HAP-1 (cell line): ENCODE data around the gene PGA4.

ENCODE experiments used
- DNase-seq, 2 experiments: peaks; one replicate each; pipeline ENCODE4 v3.0.0-alpha.2; 2016 to 2020; ENCODE audit warnings: low spot score in 2 of 2
- H3K27me3 ChIP-seq: fragments of 250-450 bp; sonication (Bioruptor Pico); 2 replicates; pipeline ENCODE4 v1.5.1; 2020; ENCODE audit warnings: low read depth, mild to moderate bottlenecking, moderate library complexity
- H3K36me3 ChIP-seq: fragments of 250-450 bp; sonication (Bioruptor Pico); replicated peaks from 2 replicates; pipeline ENCODE4 v1.5.1; 2020; ENCODE audit warnings: mild to moderate bottlenecking
- H3K4me1 ChIP-seq: fragments of 250-450 bp; sonication (Bioruptor Pico); 2 replicates; pipeline ENCODE4 v1.5.1; 2020; ENCODE audit warnings: mild to moderate bottlenecking
- H3K4me3 ChIP-seq: fragments of 250-450 bp; sonication (Bioruptor Pico); 2 replicates; pipeline ENCODE4 v1.5.1; 2020; ENCODE audit warnings: mild to moderate bottlenecking, moderate library complexity
- H3K9me3 ChIP-seq: fragments of 250-450 bp; sonication (Bioruptor Pico); 2 replicates; pipeline ENCODE4 v1.5.1; 2020; ENCODE audit warnings: mild to moderate bottlenecking, moderate library complexity
- in situ Hi-C: fragments of 300-500 bp; cut with MboI; formaldehyde crosslinking; loops from 3 replicates; pipeline ENCODE4 v1.14.3; 2020; ENCODE audit warnings: low sequenced_read_pairs, inconsistent platforms, mixed read lengths

Gene PGA4

DNA sequence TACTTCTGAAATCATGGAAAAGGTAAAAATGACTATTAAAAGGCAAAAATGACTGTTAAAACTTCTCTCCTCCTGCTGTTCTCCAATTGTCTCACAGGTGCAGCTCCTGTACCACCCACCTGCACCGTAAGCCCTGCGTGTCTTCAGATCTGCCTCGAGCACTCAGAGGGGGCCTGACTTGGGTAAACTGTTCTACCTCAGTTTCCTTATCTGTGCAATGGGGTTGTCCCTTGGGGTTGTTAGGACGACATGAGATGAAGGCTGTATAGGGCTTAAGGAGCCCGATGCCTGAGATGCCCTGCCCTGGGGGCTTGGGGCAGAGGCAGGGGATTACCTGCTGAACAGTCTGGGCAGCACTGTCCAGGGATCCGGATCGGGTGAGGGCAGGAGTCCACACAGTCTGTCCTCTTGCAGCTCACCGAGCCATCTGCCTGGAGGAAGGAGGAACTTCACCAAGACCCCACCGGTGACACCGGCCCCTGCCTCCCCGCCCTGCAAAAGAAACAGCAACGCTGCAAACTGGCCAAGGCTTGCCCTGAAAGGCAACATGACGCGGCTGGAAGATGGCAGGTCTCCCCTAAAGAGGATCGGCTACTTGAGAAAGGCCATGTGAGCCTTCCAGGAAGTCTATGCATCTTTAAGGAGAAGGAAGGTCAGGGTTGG lies 46.6 kb downstream of the PGA4 start:
- no peaks in the 10 kb centered on the region; the same call in 1 of the 2 replicates for H3K36me3 ChIP-seq
- peaks cover 5% of the 10 kb centered on the region; the same call in 1 of the 2 replicates for H3K4me1 ChIP-seq
- no peak overlapping the region for H3K4me3 ChIP-seq
- DNase-seq = no peak
- in situ Hi-C loops = no loop called here
- no peaks in the 10 kb centered on the region for H3K9me3 ChIP-seq
- H3K27me3 ChIP-seq = no peaks in the 10 kb centered on the region

DNA sequence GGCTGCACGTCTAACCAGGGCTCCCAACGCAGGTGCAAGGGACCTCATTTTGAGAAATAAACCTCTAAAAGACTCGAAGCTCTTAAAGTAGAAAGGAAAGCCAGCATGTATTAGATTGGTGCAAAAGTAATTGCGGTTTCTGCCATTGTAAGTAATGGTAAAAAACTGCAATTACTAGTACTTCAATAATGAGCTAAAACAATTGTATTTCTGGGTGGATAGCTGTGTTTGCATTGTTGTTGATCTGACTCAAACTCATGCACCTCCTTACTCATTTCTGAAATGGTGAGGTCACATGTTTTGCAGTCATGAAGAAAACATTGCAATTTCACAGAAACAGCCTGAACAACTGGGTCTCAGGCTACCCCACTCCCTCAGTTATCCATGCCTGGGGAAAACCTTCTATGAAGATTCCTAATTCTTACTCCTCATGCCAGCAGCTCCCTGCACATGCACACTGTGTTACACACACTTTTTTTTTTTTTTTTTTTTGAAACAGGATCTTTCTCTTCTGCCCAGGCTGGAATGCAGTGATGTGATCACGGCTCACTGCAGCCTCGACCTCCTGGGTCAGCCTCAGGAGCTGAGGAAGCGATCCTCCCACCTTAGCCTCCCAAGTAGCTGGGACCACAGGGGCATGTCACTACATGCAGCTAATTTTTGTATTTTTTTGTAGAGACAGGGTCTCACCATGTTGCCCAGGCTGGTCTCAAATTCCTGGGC lies 48.4 kb downstream of the PGA4 start:
- H3K36me3 ChIP-seq = no peaks in the 10 kb centered on the region; the same call in 1 of the 2 replicates
- in situ Hi-C loops = no loop called here

DNA sequence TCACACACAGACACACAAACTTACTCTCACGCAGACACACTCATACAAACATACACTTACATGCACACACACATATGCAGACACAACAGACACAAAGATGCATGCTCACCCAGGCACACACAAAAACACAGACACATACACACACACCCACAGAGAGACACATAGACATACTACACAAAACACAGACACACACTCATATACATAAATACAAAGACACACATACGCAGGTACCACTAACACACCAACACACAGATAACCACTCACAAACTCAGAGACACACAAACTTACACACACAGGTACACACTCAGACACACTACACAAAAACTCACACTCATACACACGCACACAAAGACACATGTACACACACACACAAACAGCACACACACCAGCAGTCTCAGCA lies 50.6 kb downstream of the PGA4 start:
- no peaks in the 10 kb centered on the region for H3K9me3 ChIP-seq
- DNase-seq = no peak
- H3K27me3 ChIP-seq = no peaks in the 10 kb centered on the region
- H3K4me3 ChIP-seq = no peak overlapping the region
- no peaks in the 10 kb centered on the region; the same call in 1 of the 2 replicates for H3K36me3 ChIP-seq
- no peaks in the 10 kb centered on the region for H3K4me1 ChIP-seq
- in situ Hi-C loops = no loop called here

More for the DNA sequence above, 48.4 kb downstream of the PGA4 start:
- Histone ChIP-seq H3K27me3 (no peaks in the 10 kb centered on the region), H3K4me1 (peaks cover 5% of the 10 kb centered on the region; the same call in 1 of the 2 replicates), H3K9me3 (no peaks in the 10 kb centered on the region), H3K4me3 (no peak overlapping the region)
- DNase-seq = no peak

DNA sequence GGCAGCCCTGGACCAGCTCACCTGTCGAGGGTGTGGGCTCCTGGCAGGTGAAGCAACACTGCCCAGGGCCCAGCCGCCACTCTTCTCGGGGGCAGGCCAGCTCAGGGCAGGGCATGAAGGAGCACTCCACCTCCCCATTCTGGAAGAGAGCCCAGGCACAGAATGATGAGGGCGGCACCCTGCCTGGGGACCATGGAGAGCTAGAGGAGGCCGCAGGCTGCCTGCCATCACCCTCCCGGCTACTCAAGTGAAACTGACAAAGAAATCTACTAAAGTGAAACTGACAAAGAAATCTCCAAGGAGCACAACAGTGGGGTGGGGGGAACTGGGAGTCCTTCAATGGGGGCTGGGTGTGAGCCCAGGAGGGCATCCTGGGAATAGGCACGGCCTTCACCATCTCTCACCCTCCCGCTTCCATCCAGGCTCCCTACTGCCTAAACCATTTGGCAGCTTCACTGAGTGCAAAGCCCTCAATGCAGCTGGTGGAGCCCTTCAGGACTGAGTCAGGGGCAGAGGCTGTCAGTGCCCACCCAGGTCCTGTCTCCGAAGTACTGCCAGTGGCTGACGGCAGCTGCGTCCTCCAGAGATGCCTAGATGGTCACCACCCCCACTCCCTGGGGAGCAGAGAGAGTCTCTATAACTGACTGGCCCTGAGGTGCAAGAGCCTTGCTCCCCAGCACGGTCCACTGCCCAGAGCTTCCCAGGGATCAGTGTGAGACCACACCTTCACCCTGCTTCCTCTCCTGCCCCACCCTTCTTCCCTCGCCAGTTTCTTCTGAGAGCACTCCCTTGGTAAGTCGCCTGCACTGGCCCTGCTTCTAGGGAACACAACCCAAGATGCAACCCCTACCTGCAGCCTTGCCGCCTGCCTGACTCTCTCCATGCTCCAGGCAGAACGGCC lies 51.3 kb downstream of the PGA4 start:
- H3K27me3 ChIP-seq = no peaks in the 10 kb centered on the region
- DNase-seq = no peak
- no peaks in the 10 kb centered on the region for H3K4me1 ChIP-seq
- no peaks in the 10 kb centered on the region; the same call in 1 of the 2 replicates for H3K36me3 ChIP-seq
- no peaks in the 10 kb centered on the region for H3K9me3 ChIP-seq
- no peak overlapping the region for H3K4me3 ChIP-seq
- in situ Hi-C loops = no loop called here

DNA sequence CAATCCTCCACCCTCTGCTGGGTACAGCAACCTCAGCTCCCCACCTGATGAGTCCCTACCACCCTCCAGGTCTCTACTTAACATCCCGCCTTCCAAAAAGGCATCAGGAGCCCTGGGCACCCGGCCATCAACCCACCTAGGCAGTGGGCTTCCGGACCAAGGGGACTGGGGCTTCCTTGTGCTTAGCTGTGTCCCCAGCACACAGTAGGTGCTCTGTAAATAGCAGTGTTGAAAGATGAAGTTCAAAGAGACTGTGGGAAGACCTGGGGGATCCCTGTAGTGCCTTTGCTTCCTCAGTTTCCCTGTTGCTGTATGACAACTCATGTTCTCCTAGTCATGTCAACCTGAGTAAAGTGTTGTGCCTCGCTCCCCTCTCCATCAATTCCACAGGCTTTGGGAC lies 51.9 kb downstream of the PGA4 start:
- in situ Hi-C loops = no loop called here
- no peak for DNase-seq

DNA sequence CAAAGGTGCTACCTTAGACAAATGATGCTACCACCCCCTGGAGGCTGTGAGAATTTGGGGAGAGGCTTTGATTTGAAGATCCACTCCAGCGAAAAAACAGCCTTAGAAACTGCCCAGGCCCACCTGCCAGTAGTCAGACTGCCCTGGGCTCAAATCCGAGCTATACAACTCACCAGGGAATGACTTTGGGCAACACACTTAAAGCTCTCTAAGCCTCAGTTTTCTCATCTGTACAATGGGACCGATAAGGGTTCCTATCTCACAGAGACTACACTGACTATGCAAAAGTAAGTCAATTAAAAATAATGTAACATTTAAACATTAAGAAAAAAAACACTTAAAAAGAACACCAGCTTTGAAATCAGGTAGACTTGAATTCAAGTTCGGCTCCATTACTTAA lies 53.0 kb downstream of the PGA4 start:
- in situ Hi-C loops = no loop called here

More for the DNA sequence above, 51.9 kb downstream of the PGA4 start:
- Histone ChIP-seq H3K4me1 (no peaks in the 10 kb centered on the region), H3K4me3 (no peak overlapping the region), H3K36me3 (no peaks in the 10 kb centered on the region; the same call in 1 of the 2 replicates), H3K9me3 (no peaks in the 10 kb centered on the region), H3K27me3 (no peaks in the 10 kb centered on the region)

DNA sequence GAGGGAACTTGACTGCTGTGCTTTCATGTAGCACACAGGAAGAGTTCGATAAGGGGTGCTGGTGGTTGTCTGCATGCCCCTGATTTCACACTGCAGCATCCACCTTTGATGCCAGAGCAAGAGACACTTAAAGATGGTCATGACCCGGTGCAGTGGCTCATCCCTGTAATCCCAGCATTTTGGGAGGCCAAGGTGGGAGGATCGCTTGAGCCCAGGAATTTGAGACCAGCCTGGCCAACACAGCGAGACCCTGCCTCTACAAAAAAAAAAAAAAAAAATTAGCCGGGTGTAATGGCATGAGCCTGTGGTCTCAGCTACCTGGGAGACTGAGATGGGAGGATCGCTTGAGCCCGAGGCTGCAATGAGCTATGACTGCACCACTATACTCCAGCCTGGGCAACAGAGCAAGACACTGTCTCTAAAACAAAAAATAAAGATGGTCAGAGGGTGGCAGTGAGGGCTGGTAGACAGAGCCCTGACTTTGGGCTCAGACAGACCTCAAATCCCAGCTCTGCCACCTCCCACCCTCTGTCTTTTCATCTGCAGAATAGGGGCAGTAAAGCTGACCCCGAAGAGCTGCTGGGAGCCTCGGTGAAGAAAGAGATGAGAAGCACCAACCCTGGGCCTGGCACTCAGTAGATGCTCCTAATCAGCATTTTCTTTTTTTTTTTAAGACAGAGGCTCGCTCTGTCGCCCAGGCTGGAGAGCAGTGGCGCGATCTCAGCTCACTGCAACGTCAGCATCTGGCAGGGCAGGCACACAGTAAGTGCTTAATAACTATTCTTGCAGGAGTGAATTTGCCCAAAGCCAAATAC lies 55.2 kb downstream of the PGA4 start:
- Histone ChIP-seq H3K9me3 (no peaks in the 10 kb centered on the region), H3K4me3 (no peak overlapping the region), H3K4me1 (no peaks in the 10 kb centered on the region), H3K27me3 (no peaks in the 10 kb centered on the region), H3K36me3 (no peaks in the 10 kb centered on the region)
- in situ Hi-C loops = no loop called here
- no peak for DNase-seq

More for the DNA sequence above, 53.0 kb downstream of the PGA4 start:
- no peak overlapping the region for H3K4me3 ChIP-seq
- no peaks in the 10 kb centered on the region for H3K4me1 ChIP-seq
- no peaks in the 10 kb centered on the region for H3K9me3 ChIP-seq
- H3K36me3 ChIP-seq = no peaks in the 10 kb centered on the region; the same call in 1 of the 2 replicates
- no peak for DNase-seq
- H3K27me3 ChIP-seq = no peaks in the 10 kb centered on the region

DNA sequence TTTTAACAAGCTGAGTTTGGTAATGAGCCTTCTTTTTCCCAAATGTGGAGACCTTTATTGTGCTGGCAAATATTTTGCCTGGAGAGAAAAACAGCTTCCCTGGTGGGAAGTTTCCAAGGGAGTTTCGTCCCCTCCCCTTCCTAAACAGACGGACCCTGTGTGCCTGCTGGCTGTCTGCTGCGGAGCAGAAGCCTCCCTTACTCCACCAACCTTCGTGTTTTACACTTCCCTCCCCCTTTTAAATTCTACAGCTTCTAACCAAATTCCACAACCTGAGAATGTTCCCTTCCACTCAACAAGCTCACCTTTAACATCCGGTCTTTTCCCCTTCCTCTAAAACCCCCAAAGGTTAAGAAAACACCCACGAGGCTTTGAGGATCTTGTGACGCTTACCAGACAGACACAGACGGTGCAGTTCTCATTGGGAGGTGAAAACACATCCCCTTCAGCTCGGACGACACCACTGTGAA lies 55.9 kb downstream of the PGA4 start:
- no peaks in the 10 kb centered on the region for H3K9me3 ChIP-seq
- no peaks in the 10 kb centered on the region for H3K27me3 ChIP-seq
- no peaks in the 10 kb centered on the region for H3K36me3 ChIP-seq
- no peaks in the 10 kb centered on the region for H3K4me1 ChIP-seq
- in situ Hi-C loops = no loop called here
- no peak for DNase-seq
- H3K4me3 ChIP-seq = no peak overlapping the region

DNA sequence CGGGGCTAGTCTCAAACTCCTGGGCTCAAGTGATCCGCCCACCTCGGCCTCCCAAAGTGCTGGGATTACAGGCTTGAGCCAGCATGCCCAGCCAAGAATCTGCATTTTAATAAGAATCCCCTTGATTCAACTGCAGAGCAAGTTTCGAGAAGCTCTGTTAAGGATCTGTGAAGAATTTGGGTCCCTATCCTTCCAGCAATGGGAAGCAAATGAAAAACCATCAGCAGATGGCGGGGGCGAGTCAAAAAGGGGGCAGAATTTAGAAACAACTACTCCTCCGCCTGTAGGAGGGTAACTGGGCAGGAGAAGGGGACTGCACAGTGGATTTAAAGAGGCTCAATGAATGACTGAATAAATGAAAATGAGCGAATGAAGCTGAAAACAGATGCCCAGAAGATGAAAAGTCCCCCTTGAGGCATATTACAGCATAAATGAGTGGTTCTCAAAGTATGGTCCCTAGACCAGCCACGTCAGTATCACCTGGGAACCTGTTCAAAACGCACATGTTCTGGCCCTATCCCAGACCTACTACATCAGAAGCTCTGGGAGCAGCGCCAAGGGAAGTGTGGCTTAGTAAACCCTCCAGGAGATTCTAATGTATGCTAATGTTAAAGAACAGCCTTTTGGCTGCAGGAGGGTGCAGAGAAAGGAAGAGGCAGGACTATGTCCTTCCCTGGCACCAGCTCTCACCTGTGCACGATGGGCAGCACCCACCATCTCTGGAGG lies 58.0 kb downstream of the PGA4 start:
- no peaks in the 10 kb centered on the region for H3K27me3 ChIP-seq
- H3K9me3 ChIP-seq = no peaks in the 10 kb centered on the region
- no peaks in the 10 kb centered on the region for H3K4me1 ChIP-seq
- no peak for DNase-seq
- H3K36me3 ChIP-seq = no peaks in the 10 kb centered on the region
- H3K4me3 ChIP-seq = no peak overlapping the region
- in situ Hi-C loops = no loop called here

DNA sequence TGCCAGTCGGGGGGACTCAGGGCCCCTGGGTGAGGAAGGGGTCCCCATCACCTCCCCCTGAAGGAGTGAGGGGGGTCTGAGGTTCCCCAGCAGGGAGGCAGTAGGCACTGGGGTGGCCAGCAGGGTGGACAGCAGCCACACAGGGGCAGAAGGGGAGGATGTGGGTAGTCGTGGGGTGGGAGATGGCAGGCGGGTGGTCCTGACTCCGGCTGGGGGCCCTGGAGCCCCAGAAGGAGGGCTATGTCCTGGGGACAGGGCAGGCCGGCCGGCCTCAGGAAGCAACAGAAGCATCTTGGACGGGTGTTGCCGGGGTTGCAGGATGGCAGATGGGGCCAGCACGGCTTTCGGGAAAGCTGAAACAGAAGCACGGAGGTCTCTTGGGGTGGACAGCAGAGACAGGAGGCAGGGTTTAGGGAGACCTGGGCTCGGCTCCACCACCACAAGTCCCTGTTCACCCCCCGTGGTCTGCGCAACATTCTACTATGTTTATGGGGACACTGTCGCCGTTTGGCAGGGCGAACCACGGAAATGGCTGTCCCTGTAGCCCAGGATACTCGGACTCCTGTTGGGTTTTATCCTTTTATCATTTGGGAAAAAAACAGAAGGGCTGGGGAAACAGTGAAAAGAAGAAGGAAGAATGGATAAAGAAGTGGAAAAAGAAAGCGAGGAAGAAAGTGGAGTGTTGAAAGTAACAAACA lies 58.9 kb downstream of the PGA4 start:
- Histone ChIP-seq H3K4me1 (no peaks in the 10 kb centered on the region), H3K9me3 (no peaks in the 10 kb centered on the region), H3K36me3 (no peaks in the 10 kb centered on the region), H3K27me3 (no peaks in the 10 kb centered on the region), H3K4me3 (no peak overlapping the region)
- in situ Hi-C loops = no loop called here
- DNase-seq = no peak
